Trophoblast cell (in vitro differentiated cells and primary cell): ENCODE data around the gene PHYHIPL.

ENCODE experiments used
- DNase-seq, 2 donors: peaks; one replicate each; pipeline ENCODE4 v3.0.0-alpha.2; 2016
- H2AFZ ChIP-seq: 2 replicates; pipeline ENCODE4 v1.6.1; 2013; ENCODE audit warnings: low read length, moderate library complexity, mild to moderate bottlenecking; ENCODE audit not compliant: insufficient read depth, poor library complexity
- H2AK5ac ChIP-seq: 2 replicates; pipeline ENCODE4 v1.6.1; 2013; ENCODE audit warnings: mild to moderate bottlenecking, low read length
- H2BK120ac ChIP-seq: 2 replicates; pipeline ENCODE4 v1.6.1; 2013; ENCODE audit warnings: low read length, mild to moderate bottlenecking, moderate library complexity; ENCODE audit not compliant: insufficient read depth, poor library complexity
- H2BK12ac ChIP-seq: 2 replicates; pipeline ENCODE4 v1.6.1; 2013; ENCODE audit warnings: mild to moderate bottlenecking, low read length, moderate library complexity
- H2BK5ac ChIP-seq: 2 replicates; pipeline ENCODE4 v1.6.1; 2013; ENCODE audit warnings: low read length, low read depth, moderate library complexity, mild to moderate bottlenecking; ENCODE audit not compliant: poor library complexity
- H3K14ac ChIP-seq: 2 replicates; pipeline ENCODE4 v1.6.1; 2013; ENCODE audit warnings: mild to moderate bottlenecking, low read length
- H3K18ac ChIP-seq: 2 replicates; pipeline ENCODE4 v1.6.1; 2013; ENCODE audit warnings: mild to moderate bottlenecking, low read length
- H3K23ac ChIP-seq: 2 replicates; pipeline ENCODE4 v1.6.1; 2013; ENCODE audit warnings: low read length
- H3K27ac ChIP-seq: 2 replicates; pipeline ENCODE4 v1.5.1; 2013; ENCODE audit warnings: low read depth, mild to moderate bottlenecking, inconsistent platforms, low read length, moderate library complexity
- H3K27me3 ChIP-seq: 2 replicates; pipeline ENCODE4 v1.6.1; 2013; ENCODE audit warnings: inconsistent platforms, mild to moderate bottlenecking, low read length, moderate library complexity; ENCODE audit not compliant: insufficient read depth
- H3K36me3 ChIP-seq, 2 experiments: 1 replicate in 1 of 2; 2 replicates in 1 of 2; pipeline ENCODE4 v1.6.1; 2013; ENCODE audit warnings: low read length in 2 of 2, mild to moderate bottlenecking in 2 of 2, moderate library complexity in 1 of 2; ENCODE audit not compliant: insufficient read depth in 2 of 2, control insufficient read depth in 1 of 2
- H3K4ac ChIP-seq: 2 replicates; pipeline ENCODE4 v1.6.1; 2013; ENCODE audit warnings: low read depth, mild to moderate bottlenecking, low read length, moderate library complexity
- H3K4me1 ChIP-seq, 2 experiments: 1 replicate in 1 of 2; 2 replicates in 1 of 2; pipeline ENCODE4 v1.6.1; 2013; ENCODE audit warnings: low read length in 2 of 2, mild to moderate bottlenecking in 2 of 2, moderate library complexity in 1 of 2; ENCODE audit not compliant: insufficient read depth in 2 of 2, control insufficient read depth in 1 of 2
- H3K4me2 ChIP-seq: 2 replicates; pipeline ENCODE4 v1.6.1; 2013; ENCODE audit warnings: inconsistent platforms, mild to moderate bottlenecking, low read length, moderate library complexity
- H3K4me3 ChIP-seq: 2 replicates; pipeline ENCODE4 v1.5.1; 2013; ENCODE audit warnings: mild to moderate bottlenecking, low read depth, low read length, inconsistent platforms
- H3K79me1 ChIP-seq: one replicate; pipeline ENCODE4 v1.6.1; 2013; ENCODE audit warnings: low read length
- H3K79me2 ChIP-seq: 2 replicates; pipeline ENCODE4 v1.6.1; 2013; ENCODE audit warnings: low read length, mild to moderate bottlenecking; ENCODE audit not compliant: control insufficient read depth, insufficient read depth, poor library complexity
- H3K9ac ChIP-seq: 2 replicates; pipeline ENCODE4 v1.6.1; 2013; ENCODE audit warnings: mild to moderate bottlenecking, low read length
- H3K9me3 ChIP-seq: 2 replicates; pipeline ENCODE4 v1.6.1; 2013; ENCODE audit warnings: low read depth, mild to moderate bottlenecking, control low read depth, inconsistent platforms, low read length; ENCODE audit not compliant: insufficient read depth
- H4K12ac ChIP-seq: 2 replicates; pipeline ENCODE4 v1.6.1; 2013; ENCODE audit warnings: low read depth, mild to moderate bottlenecking, low read length, moderate library complexity
- H4K8ac ChIP-seq: 2 replicates; pipeline ENCODE4 v1.6.1; 2013; ENCODE audit warnings: low read depth, mild to moderate bottlenecking, low read length, moderate library complexity
- H4K91ac ChIP-seq: one replicate; pipeline ENCODE4 v1.6.1; 2013; ENCODE audit warnings: low read depth, mild to moderate bottlenecking, low read length, moderate library complexity
- WGBS: extraction: QIAGEN DNeasy Blood & Tissue Kit; methylation state at CpG from one replicate; pipeline ENCODE4 v1.1.7; 2013; ENCODE audit warnings: missing lambda C conversion rate; ENCODE audit not compliant: insufficient read length, insufficient coverage; ENCODE audit errors: extremely low coverage; 5-methylcytosine and 5-hydroxymethylcytosine counted together

PHYHIPL gene

DNA sequence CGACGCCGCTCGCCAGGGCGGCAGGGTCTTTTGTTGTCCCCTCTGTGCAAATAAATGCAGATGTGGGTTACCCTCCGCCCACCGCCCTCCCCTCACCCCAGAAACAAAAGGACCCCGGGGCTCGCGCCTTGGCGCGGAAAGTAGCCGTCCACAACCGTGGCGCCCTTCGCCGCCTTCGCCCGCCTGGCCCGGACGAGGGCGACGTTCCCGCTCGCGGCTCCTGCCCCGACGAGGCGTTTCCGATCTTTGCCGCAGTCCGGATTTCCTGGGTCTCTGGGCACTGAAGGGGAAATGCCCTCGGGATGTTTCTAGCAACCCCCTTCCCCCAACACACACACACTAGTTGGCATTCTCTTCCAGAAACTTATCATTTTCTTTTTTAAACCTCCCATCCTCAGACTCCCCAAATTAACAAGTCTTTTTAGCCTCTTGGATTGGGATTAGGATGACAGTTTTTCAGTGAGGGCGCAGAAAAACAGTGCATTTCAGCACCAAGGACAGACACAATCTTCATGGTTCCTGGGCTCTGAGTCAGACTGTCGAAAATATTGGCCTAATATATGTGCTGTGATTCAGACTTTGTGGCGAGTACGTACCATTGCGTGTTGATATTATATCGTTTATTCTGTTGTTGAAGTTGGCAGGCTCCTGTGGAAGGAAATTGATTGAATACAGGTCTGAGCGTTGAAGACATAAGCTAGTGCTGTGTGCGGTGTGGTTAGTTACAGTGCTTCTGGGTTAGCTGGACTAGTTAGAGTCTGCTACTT is 771 bp downstream of the PHYHIPL start:
- H4K8ac ChIP-seq, result no peak overlapping the region
- H3K4ac ChIP-seq, result no peak overlapping the region
- no peak overlapping the region for H4K12ac ChIP-seq
- H2BK120ac ChIP-seq, result no peak overlapping the region
- peaks cover 13% of the 10 kb centered on the region for H3K27me3 ChIP-seq
- no peak overlapping the region for H2BK12ac ChIP-seq
- peaks cover 3% of the 10 kb centered on the region for H3K79me1 ChIP-seq
- peak; percentile 74 to 91 for DNase-seq
- H3K27ac ChIP-seq, result no peak overlapping the region
- no peak overlapping the region for H4K91ac ChIP-seq
- no peaks in the 10 kb centered on the region for H3K79me2 ChIP-seq
- H3K9me3 ChIP-seq, result no peaks in the 10 kb centered on the region
- no CpG with 5 or more reads among the region's 41 CpGs for WGBS
- no peak overlapping the region for H2AK5ac ChIP-seq
- H3K4me3 ChIP-seq, result peak overlapping the region; percentile 68
- H2BK5ac ChIP-seq, result no peak overlapping the region
- H2AFZ ChIP-seq, result no peak overlapping the region
- no peak overlapping the region for H3K14ac ChIP-seq
- H3K9ac ChIP-seq, result no peak overlapping the region
- H3K18ac ChIP-seq, result no peak overlapping the region
- H3K4me2 ChIP-seq, result peak overlapping the region; percentile 88
- no peak overlapping the region for H3K23ac ChIP-seq
- no peaks in the 10 kb centered on the region for H3K36me3 ChIP-seq
- H3K4me1 ChIP-seq, result peaks cover 10 to 19% of the 10 kb centered on the region in 2 experiments

DNA sequence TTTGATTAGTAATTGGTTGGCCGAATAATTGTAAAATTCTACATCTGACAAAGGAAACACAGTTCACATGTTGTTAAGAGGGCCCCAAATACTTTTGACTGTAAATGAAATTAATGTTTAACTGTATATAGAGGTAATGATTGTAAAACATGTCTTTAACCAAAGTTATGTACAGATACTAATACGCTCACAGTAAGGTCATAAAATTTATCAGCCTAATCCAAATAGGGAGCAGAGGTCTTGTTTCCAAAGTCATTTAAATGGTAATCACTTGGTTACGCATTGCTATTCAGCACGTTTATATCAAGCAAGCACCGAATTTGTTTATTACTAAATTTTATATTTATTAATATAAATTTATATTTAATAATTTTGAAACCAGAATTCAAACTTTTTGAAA is 1.4 kb downstream of the PHYHIPL start:
- H2BK120ac ChIP-seq, result no peak overlapping the region
- peaks cover 3% of the 10 kb centered on the region for H3K79me1 ChIP-seq
- DNase-seq, result no peak
- H3K18ac ChIP-seq, result no peak overlapping the region
- no peak overlapping the region for H2AFZ ChIP-seq
- H3K9ac ChIP-seq, result no peak overlapping the region
- no peak overlapping the region for H3K14ac ChIP-seq
- WGBS, result no CpG with 5 or more reads among the region's 5 CpGs
- H3K4me3 ChIP-seq, result no peak overlapping the region
- no peak overlapping the region for H4K12ac ChIP-seq
- no peak overlapping the region for H3K4me2 ChIP-seq
- H3K23ac ChIP-seq, result no peak overlapping the region
- H3K79me2 ChIP-seq, result no peaks in the 10 kb centered on the region
- no peak overlapping the region for H2AK5ac ChIP-seq
- no peak overlapping the region for H2BK5ac ChIP-seq
- H3K9me3 ChIP-seq, result no peaks in the 10 kb centered on the region
- H4K8ac ChIP-seq, result no peak overlapping the region
- peaks cover 10 to 19% of the 10 kb centered on the region in 2 experiments for H3K4me1 ChIP-seq
- no peaks in the 10 kb centered on the region for H3K36me3 ChIP-seq
- no peak overlapping the region for H3K4ac ChIP-seq
- no peak overlapping the region for H3K27ac ChIP-seq
- H4K91ac ChIP-seq, result no peak overlapping the region
- peaks cover 13% of the 10 kb centered on the region for H3K27me3 ChIP-seq
- H2BK12ac ChIP-seq, result no peak overlapping the region

DNA sequence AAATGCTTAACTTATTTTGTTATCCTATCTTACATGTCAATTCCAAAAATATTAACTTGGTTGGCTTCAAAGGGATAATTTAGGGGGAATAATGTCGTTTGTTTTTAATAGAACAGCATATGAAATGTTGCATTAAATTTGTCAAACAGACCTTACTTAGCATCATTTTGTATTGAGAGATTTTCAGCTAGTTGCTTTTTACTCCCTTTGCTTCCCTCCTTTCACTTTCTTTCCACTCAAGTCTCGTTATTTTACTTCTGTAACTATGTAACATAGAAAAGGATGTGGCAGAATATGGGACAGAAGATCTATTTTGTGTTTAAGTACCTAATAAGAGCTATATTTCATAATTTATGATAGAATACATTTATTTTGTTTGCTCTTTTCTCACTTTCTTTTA is 2.6 kb downstream of the PHYHIPL start:
- no peak overlapping the region for H2BK120ac ChIP-seq
- H4K91ac ChIP-seq, result no peak overlapping the region
- H3K4me2 ChIP-seq, result no peak overlapping the region
- no peak overlapping the region for H2AK5ac ChIP-seq
- H2BK12ac ChIP-seq, result no peak overlapping the region
- no peak overlapping the region for H3K9ac ChIP-seq
- H3K79me2 ChIP-seq, result no peaks in the 10 kb centered on the region
- no peaks in the 10 kb centered on the region for H3K79me1 ChIP-seq
- WGBS, result no CpG with 5 or more reads among the region's 2 CpGs
- no peak overlapping the region for H2AFZ ChIP-seq
- peaks cover 13% of the 10 kb centered on the region for H3K27me3 ChIP-seq
- H3K4me3 ChIP-seq, result no peak overlapping the region
- H3K14ac ChIP-seq, result no peak overlapping the region
- no peaks in the 10 kb centered on the region for H3K9me3 ChIP-seq
- H2BK5ac ChIP-seq, result no peak overlapping the region
- DNase-seq, result no peak
- no peak overlapping the region for H3K27ac ChIP-seq
- peaks cover 6 to 15% of the 10 kb centered on the region in 2 experiments for H3K4me1 ChIP-seq
- H3K4ac ChIP-seq, result no peak overlapping the region
- H3K23ac ChIP-seq, result no peak overlapping the region
- H4K12ac ChIP-seq, result no peak overlapping the region
- no peaks in the 10 kb centered on the region for H3K36me3 ChIP-seq
- no peak overlapping the region for H3K18ac ChIP-seq
- no peak overlapping the region for H4K8ac ChIP-seq

DNA sequence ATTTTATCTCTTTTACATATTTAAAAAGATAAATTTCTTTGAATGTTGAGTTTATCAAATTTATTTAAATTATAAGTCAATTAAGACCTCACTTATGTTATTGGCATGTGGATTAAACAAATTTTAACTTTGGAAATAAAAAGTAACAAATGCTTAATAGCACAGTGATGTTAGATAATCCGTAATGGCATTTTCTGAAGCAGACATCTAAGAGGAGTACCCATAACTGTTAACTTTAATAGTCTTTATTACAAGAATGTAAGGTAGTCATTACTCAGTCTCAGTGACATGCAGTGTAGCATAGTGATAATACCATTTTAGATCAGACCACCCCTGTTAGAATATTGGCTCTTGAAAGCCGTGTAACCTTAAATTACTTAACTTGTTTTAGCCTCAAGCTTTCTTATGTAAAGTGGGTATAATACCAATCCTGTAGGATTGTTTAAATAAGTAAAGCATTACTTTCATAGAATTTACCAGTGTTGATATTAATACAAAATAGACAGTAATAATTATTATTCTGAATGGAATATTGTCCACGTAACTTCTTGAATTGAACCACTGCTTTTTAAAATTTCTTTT is 4.3 kb downstream of the PHYHIPL start:
- peaks cover 4 to 13% of the 10 kb centered on the region in 2 experiments for H3K4me1 ChIP-seq
- WGBS, result no CpG with 5 or more reads among the region's 3 CpGs
- H3K4ac ChIP-seq, result no peak overlapping the region
- H2BK5ac ChIP-seq, result no peak overlapping the region
- no peak overlapping the region for H3K27ac ChIP-seq
- H3K9me3 ChIP-seq, result no peaks in the 10 kb centered on the region
- no peak overlapping the region for H4K91ac ChIP-seq
- H3K14ac ChIP-seq, result no peak overlapping the region
- no peak overlapping the region for H4K12ac ChIP-seq
- H4K8ac ChIP-seq, result no peak overlapping the region
- no peak overlapping the region for H2AK5ac ChIP-seq
- H3K36me3 ChIP-seq, result no peaks in the 10 kb centered on the region
- H2BK12ac ChIP-seq, result no peak overlapping the region
- no peak overlapping the region for H2AFZ ChIP-seq
- peaks cover 12% of the 10 kb centered on the region for H3K27me3 ChIP-seq
- no peak overlapping the region for H2BK120ac ChIP-seq
- H3K18ac ChIP-seq, result no peak overlapping the region
- H3K9ac ChIP-seq, result no peak overlapping the region
- H3K4me2 ChIP-seq, result no peak overlapping the region
- no peaks in the 10 kb centered on the region for H3K79me1 ChIP-seq
- H3K4me3 ChIP-seq, result no peak overlapping the region
- no peak overlapping the region for H3K23ac ChIP-seq
- DNase-seq, result peak; percentile 2 to 80
- no peaks in the 10 kb centered on the region for H3K79me2 ChIP-seq
